ENCODE measurements around the gene WDR89. TPM values are rescaled to one million over a fixed set of nuclear protein-coding genes. Genes with fewer than 3 reads are reported as not detected.
"Not testable (repeated sequence)": the region's sequence is repeated elsewhere in the genome, so short reads cannot be mapped to it uniquely, and the experiment has no call there.

The WDR89 gene
- total RNA-seq: 5.0 TPM
- long read RNA-seq, partial matches to known transcripts: 0 of 11 reads
- long read RNA-seq, other reads (novel, unspliced or antisense): 7 of 11 reads

GRCh38 chr14:63641473-63642228 is at the start of gene WDR89:
Gene WDR89 (minus strand): TSS chr14:63641871. CDS start chr14:63599942, 41,929 bp downstream.
- ATAC-seq (ENCODE audit: poor library complexity): peak; percentile 97
- peak; percentile 97 for DNase-seq
- intact Hi-C loops (cut with DNase I): loop anchor here (5.0 kb wide), 1 partner anchor 99 kb away; the partner anchor contains the start of gene PPP2R5E

GRCh38 chr14:63689132-63689531 is 47.5 kb upstream of the WDR89 start:
- ATAC-seq (ENCODE audit: poor library complexity) (no peak), DNase-seq (no peak)
- intact Hi-C loops (cut with DNase I): no loop called here

GRCh38 chr14:63686926-63687325 is 45.3 kb upstream of the WDR89 start:
- intact Hi-C loops (cut with DNase I): no loop called here
- no peak for DNase-seq
- ATAC-seq (ENCODE audit: poor library complexity): no peak

GRCh38 chr14:63685401-63685800 is 43.7 kb upstream of the WDR89 start:
- intact Hi-C loops (cut with DNase I): no loop called here
- ATAC-seq (ENCODE audit: poor library complexity): no peak
- DNase-seq: no peak

GRCh38 chr14:63682727-63683593 is 41.3 kb upstream of the WDR89 start:
- intact Hi-C loops (cut with DNase I): no loop called here
- no peak for ATAC-seq (ENCODE audit: poor library complexity)

GRCh38 chr14:63678536-63678935 is 36.9 kb upstream of the WDR89 start:
- ATAC-seq (ENCODE audit: poor library complexity) (no peak), DNase-seq (no peak)
- intact Hi-C loops (cut with DNase I): no loop called here

More at GRCh38 chr14:63682727-63683593, 41.3 kb upstream of the WDR89 start:
- DNase-seq: no peak

- intact Hi-C loops (cut with DNase I): no loop called here
These were observed 36.3 kb upstream of the WDR89 start for GRCh38 chr14:63677891-63678379.

GRCh38 chr14:63676615-63677014 is 34.9 kb upstream of the WDR89 start:
- intact Hi-C loops (cut with DNase I): no loop called here
- DNase-seq: no peak
- no peak for ATAC-seq (ENCODE audit: poor library complexity)

More at GRCh38 chr14:63677891-63678379, 36.3 kb upstream of the WDR89 start:
- ATAC-seq (ENCODE audit: poor library complexity): no peak
- DNase-seq: no peak

GRCh38 chr14:63673886-63674497 is 32.3 kb upstream of the WDR89 start:
- ATAC-seq (ENCODE audit: poor library complexity): no peak
- no peak for DNase-seq
- intact Hi-C loops (cut with DNase I): no loop called here

GRCh38 chr14:63673255-63673654 is 31.6 kb upstream of the WDR89 start:
- intact Hi-C loops (cut with DNase I): no loop called here
- DNase-seq (no peak), ATAC-seq (ENCODE audit: poor library complexity) (no peak)

- DNase-seq (no peak), ATAC-seq (ENCODE audit: poor library complexity) (no peak)
- intact Hi-C loops (cut with DNase I): no loop called here
These were observed 30.9 kb upstream of the WDR89 start for GRCh38 chr14:63672417-63673180.

GRCh38 chr14:63671987-63672386 is 30.3 kb upstream of the WDR89 start:
- DNase-seq: no peak
- intact Hi-C loops (cut with DNase I): no loop called here
- no peak for ATAC-seq (ENCODE audit: poor library complexity)

GRCh38 chr14:63670692-63671091 is 29.0 kb upstream of the WDR89 start:
- no peak for DNase-seq
- no peak for ATAC-seq (ENCODE audit: poor library complexity)
- intact Hi-C loops (cut with DNase I): no loop called here

- no peak for DNase-seq
- ATAC-seq (ENCODE audit: poor library complexity): no peak
- intact Hi-C loops (cut with DNase I): no loop called here
These were observed 24.7 kb upstream of the WDR89 start for GRCh38 chr14:63666335-63666734.

- intact Hi-C loops (cut with DNase I): no loop called here
- no peak for ATAC-seq (ENCODE audit: poor library complexity)
- DNase-seq: no peak
These were observed 22.0 kb upstream of the WDR89 start for GRCh38 chr14:63663428-63664341.

GRCh38 chr14:63662776-63663175 is 21.1 kb upstream of the WDR89 start:
- ATAC-seq (ENCODE audit: poor library complexity) (no peak), DNase-seq (no peak)
- intact Hi-C loops (cut with DNase I): no loop called here

GRCh38 chr14:63661881-63662280 is 20.2 kb upstream of the WDR89 start:
- DNase-seq; intact Hi-C loops (cut with DNase I); ATAC-seq (ENCODE audit: poor library complexity): not testable (repeated sequence)

Measured in Right ventricle myocardium superior (tissue), 1 donor.